ENCODE data around the gene THADA. TPM values are rescaled to one million over a fixed set of nuclear protein-coding genes. Genes with fewer than 3 reads are reported as not detected.

The THADA gene
- total and polyA plus RNA-seq, 12 donors: 7.5 to 18.0 (median 15.2) TPM

GRCh38 chr2:43425659-43426058 is 170.2 kb downstream of the THADA start:
- H3K9me3 ChIP-seq: no peaks in the 10 kb centered on the region
- TF ChIP-seq CTCF (IDR thresholded peaks at IDR 0.05): no peak
- peak overlapping the region in 3 of 10 donors; percentile 32 to 78 (median 46) for H3K27ac ChIP-seq
- ATAC-seq (no peak), DNase-seq (no peak)
- 95 to 100% methylated on average over 1 of the region's 1 CpG for WGBS, 2 donors
- intact Hi-C loops (cut with DNase I): no loop called here
- peaks cover 0 to 40% (median 17%) of the 10 kb centered on the region in 9 donors for H3K4me1 ChIP-seq
- no peaks in the 10 kb centered on the region for H3K27me3 ChIP-seq
- peaks cover 0 to 35% (median 0%) of the 10 kb centered on the region in 9 donors for H3K36me3 ChIP-seq
- H3K4me3 ChIP-seq: no peak overlapping the region

GRCh38 chr2:43424262-43425207 is 171.3 kb downstream of the THADA start:
- no peak for TF ChIP-seq CTCF (IDR thresholded peaks at IDR 0.05)
- WGBS, 2 donors: 89 to 90% methylated on average over 6 of the region's 6 CpGs
- no peak for DNase-seq
- intact Hi-C loops (cut with DNase I): no loop called here
- Histone ChIP-seq H3K9me3 (no peaks in the 10 kb centered on the region), H3K27me3 (no peaks in the 10 kb centered on the region), H3K27ac (peak overlapping the region in 1 of 10 donors; percentile 48), H3K36me3 (peaks cover 0 to 31% (median 0%) of the 10 kb centered on the region in 9 donors), H3K4me1 (peaks cover 0 to 44% (median 18%) of the 10 kb centered on the region in 9 donors), H3K4me3 (no peak overlapping the region)
- no peak for ATAC-seq

- H3K27me3 ChIP-seq: no peaks in the 10 kb centered on the region
- H3K9me3 ChIP-seq: no peaks in the 10 kb centered on the region
- no peak for ATAC-seq
- H3K27ac ChIP-seq: peak overlapping the region in 1 of 10 donors; percentile 48
- TF ChIP-seq CTCF (IDR thresholded peaks at IDR 0.05): no peak
- DNase-seq: no peak
- H3K4me1 ChIP-seq: peaks cover 0 to 50% (median 18%) of the 10 kb centered on the region in 9 donors
- intact Hi-C loops (cut with DNase I): no loop called here
- peaks cover 0 to 25% (median 0%) of the 10 kb centered on the region in 9 donors for H3K36me3 ChIP-seq
- H3K4me3 ChIP-seq: no peak overlapping the region
These were observed 171.9 kb downstream of the THADA start for GRCh38 chr2:43423941-43424261.

GRCh38 chr2:43421194-43421593 is 174.6 kb downstream of the THADA start:
- H3K27ac ChIP-seq: no peak overlapping the region
- TF ChIP-seq CTCF (IDR thresholded peaks at IDR 0.05): no peak
- no peaks in the 10 kb centered on the region for H3K27me3 ChIP-seq
- intact Hi-C loops (cut with DNase I): no loop called here
- peaks cover 0 to 53% (median 20%) of the 10 kb centered on the region in 9 donors for H3K4me1 ChIP-seq
- peaks cover 0 to 7% (median 0%) of the 10 kb centered on the region in 9 donors for H3K36me3 ChIP-seq
- no peak overlapping the region for H3K4me3 ChIP-seq
- ATAC-seq (no peak), DNase-seq (no peak)
- no peaks in the 10 kb centered on the region for H3K9me3 ChIP-seq
- WGBS, 2 donors: 100% methylated on average over 1 of the region's 1 CpG

Data from heart right ventricle (tissue), 16 donors.